Measurements from ENCODE around the gene FAM135A.

GRCh38 chr6:70371454-70372105 is 41.7 kb upstream of the FAM135A start:
- TF ChIP-seq CTCF (IDR thresholded peaks at IDR 0.05) (peak; percentile 10 to 93 (median 75)), POLR2A (IDR thresholded peaks at IDR 0.05) (no peak)

Measured in Peyer's patch (tissue), 4 donors.